Omental fat pad (tissue), 4 donors: ENCODE data around the gene MIEF1. TPM values are rescaled to one million over a fixed set of nuclear protein-coding genes. Genes with fewer than 3 reads are reported as not detected.

Experiments
- ATAC-seq: fragments of 150-250 bp; one replicate; pipeline ENCODE4 v1.9.1; 2016; ENCODE audit warnings: mild to moderate bottlenecking, moderate library complexity; ENCODE audit not compliant: low FRiP score
- DNase-seq: peaks from one replicate; pipeline ENCODE4 v3.0.0-alpha.2; 2019; ENCODE audit warnings: low spot score
- total RNA-seq, 4 donors: library from RNA; depleted of rRNA; stranded (reverse); fragments of >200 nt; gene quantifications; one replicate each; pipeline ENCODE4 v1.1.0, GENCODE V29; 2016
- TF ChIP-seq, protein P1 (sequence below), 3 donors: fragments of 450-650 bp; IDR thresholded peaks; one replicate each; pipeline ENCODE4 v1.5.1; 2016 to 2017; ENCODE audit warnings: antibody characterized with exemption in 3 of 3, mild to moderate bottlenecking in 3 of 3, moderate library complexity in 2 of 3

MIEF1 gene
- total RNA-seq, 4 donors from 2014 or later, result 23.6 to 46.0 (median 32.4) TPM

DNA sequence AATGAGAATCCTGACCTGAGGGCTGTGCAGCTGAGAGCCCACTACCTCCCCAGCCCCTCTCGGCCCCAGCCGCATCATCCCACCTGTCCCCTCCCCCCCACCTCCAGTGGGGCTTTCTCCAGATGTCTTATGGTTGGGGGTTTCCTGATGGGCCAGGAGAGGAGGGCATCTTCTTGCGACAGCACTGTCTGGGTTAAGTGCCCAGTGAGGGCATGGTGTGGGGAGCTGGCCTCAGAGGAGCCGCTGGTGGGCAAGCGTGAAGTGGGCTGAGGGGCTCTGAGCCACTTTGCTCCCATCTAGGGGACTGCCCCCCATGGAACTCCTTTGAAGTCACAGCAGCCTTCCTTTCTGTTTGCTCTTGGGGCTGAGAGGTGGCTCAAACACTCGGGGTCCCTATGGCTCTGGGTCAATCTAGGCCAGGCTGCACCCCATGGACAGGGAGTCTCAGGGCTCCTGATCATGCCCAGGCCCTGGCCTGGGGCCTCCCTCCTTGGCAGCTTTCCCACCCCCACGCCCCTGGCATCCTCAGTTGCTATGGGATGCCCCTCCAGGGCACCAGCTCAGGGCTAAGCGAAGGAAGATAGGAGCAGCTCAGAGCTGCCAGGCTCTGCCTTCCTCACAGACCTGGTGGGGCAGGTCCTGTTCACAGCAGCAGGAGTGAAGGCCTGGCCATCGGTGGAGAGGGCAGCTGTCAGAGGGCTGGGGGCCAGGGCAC lies 11.0 kb upstream of the MIEF1 start:
- ATAC-seq (no peak), DNase-seq (no peak)
- TF ChIP-seq, protein P1, sequence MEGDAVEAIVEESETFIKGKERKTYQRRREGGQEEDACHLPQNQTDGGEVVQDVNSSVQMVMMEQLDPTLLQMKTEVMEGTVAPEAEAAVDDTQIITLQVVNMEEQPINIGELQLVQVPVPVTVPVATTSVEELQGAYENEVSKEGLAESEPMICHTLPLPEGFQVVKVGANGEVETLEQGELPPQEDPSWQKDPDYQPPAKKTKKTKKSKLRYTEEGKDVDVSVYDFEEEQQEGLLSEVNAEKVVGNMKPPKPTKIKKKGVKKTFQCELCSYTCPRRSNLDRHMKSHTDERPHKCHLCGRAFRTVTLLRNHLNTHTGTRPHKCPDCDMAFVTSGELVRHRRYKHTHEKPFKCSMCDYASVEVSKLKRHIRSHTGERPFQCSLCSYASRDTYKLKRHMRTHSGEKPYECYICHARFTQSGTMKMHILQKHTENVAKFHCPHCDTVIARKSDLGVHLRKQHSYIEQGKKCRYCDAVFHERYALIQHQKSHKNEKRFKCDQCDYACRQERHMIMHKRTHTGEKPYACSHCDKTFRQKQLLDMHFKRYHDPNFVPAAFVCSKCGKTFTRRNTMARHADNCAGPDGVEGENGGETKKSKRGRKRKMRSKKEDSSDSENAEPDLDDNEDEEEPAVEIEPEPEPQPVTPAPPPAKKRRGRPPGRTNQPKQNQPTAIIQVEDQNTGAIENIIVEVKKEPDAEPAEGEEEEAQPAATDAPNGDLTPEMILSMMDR (IDR thresholded peaks at IDR 0.05), result no peak

DNA sequence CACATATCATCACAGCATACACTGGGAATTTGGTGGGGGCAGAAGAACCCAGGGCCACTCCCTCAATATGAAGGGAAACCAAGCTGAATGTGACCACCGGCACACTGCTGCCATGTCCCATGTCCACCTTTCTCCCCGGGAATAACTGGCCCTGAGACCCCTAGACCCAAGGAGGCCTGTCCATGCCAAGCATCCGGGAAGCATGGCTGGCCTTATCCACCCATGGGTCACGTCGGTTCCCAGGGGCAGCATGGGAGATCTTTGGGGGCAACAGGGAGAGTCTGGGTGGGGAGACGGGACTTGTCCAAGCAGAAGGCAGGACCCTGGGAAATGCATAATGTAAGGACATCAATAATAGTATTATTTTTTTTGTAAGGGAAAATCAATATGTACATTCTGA lies 10.4 kb upstream of the MIEF1 start:
- ATAC-seq (no peak), DNase-seq (no peak)
- TF ChIP-seq, protein P1 (IDR thresholded peaks at IDR 0.05), result no peak

DNA sequence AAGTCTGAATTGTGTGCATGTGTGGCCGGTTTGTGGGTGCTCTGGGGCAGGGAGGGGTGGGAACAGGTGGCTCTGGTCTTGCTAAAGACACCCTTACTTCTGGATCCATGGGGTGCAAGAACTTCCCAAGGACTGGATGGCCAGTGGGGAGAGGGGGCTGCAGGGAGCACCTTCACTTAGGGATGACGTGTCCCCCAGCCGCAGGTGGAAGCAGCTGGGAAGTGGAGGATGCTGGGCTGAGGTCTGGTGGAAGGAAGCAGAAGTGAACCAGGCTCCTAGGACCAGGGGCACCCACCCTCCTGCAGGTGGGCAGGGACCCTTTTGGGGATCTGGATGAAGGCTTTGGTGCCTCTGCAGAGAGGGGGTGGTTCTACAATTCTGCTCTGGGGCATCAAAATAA lies 9.9 kb upstream of the MIEF1 start:
- TF ChIP-seq, protein P1 (IDR thresholded peaks at IDR 0.05), result no peak
- DNase-seq (no peak), ATAC-seq (no peak)

GRCh38 chr22:39493759-39494158 lies 8.3 kb upstream of the MIEF1 start:
- no peak for ATAC-seq
- TF ChIP-seq, protein P1 (IDR thresholded peaks at IDR 0.05), result no peak
- no peak for DNase-seq

GRCh38 chr22:39494471-39495120 lies 7.5 kb upstream of the MIEF1 start:
- TF ChIP-seq, protein P1 (IDR thresholded peaks at IDR 0.05), result no peak
- DNase-seq, result no peak
- no peak for ATAC-seq

DNA sequence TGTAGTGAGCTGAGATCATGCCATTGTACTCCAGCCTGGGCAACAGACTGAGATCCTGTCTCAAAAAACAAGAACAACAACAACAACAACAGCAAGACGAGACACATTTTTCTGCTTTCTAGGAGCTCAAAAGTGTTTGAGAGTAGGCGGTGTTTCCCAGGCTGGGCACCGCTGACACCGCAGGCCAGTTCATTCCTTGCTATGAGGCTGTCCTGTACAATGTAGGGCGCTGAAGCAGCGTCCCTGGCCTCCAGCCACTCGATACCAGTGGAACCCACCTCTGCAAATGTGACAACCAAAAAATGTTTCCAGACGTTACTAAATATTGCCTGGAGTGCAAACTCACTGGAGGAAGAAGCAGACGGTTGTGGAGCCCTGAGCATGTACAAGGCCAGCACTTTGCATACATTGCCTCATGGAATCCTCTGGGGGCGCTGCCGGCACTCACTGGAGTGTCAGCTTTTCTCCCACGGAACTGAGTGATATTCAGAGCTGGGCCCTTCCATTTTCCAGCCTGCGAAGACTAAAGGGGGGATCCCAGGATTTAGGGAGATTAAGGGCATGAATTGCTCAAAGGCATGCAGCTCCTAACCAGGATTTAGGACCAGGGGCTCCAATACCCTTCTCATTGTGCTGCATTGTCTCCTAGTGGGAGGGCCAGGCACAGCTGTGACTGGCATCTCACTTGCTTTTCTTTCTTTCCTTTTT lies 5.8 kb upstream of the MIEF1 start:
- ATAC-seq, result peak; percentile 47
- TF ChIP-seq, protein P1 (IDR thresholded peaks at IDR 0.05), result no peak

More for the DNA sequence above, 5.8 kb upstream of the MIEF1 start:
- DNase-seq, result no peak
